ENCODE measurements around the gene CDKN1A.

DNA sequence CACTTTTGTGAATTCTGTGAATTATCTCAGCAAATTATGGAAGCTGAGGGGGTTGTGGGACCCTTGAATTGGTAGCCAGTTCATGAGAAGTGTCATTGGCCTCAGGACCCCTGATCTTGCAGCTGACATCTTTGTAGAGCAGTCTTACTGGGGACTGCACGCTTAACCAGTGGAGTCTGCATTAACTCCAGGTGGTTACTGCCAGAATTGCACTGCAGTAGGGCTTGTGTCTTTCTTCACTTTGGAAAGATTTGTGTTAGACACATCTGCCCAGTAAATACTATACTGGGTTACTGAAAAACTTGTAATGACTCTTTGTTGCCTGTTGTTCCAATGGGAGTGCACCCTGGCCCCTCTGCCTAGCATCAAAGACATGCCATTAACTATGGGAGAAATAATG lies 21.2 kb upstream of the CDKN1A start:
- TF ChIP-seq, protein P1, sequence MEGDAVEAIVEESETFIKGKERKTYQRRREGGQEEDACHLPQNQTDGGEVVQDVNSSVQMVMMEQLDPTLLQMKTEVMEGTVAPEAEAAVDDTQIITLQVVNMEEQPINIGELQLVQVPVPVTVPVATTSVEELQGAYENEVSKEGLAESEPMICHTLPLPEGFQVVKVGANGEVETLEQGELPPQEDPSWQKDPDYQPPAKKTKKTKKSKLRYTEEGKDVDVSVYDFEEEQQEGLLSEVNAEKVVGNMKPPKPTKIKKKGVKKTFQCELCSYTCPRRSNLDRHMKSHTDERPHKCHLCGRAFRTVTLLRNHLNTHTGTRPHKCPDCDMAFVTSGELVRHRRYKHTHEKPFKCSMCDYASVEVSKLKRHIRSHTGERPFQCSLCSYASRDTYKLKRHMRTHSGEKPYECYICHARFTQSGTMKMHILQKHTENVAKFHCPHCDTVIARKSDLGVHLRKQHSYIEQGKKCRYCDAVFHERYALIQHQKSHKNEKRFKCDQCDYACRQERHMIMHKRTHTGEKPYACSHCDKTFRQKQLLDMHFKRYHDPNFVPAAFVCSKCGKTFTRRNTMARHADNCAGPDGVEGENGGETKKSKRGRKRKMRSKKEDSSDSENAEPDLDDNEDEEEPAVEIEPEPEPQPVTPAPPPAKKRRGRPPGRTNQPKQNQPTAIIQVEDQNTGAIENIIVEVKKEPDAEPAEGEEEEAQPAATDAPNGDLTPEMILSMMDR (IDR thresholded peaks at IDR 0.05; ENCODE audit: low read length), result no peak
- TF ChIP-seq EZH2phosphoT487 (IDR thresholded peaks at IDR 0.05; ENCODE audit: low read length), result no peak

Data from MM.1S (cell line).